AG09319 (cell line): ENCODE data around the gene TMCC1.

ENCODE experiments used
- DNase-seq: peaks from one replicate; pipeline ENCODE4 v3.0.0-alpha.2; 2010; ENCODE audit warnings: low read depth; ENCODE audit errors: extremely low read depth
- TF ChIP-seq, protein P1 (sequence below): IDR thresholded peaks from 2 replicates; pipeline ENCODE4 v1.5.1; 2011; ENCODE audit warnings: low read depth, mild to moderate bottlenecking, inconsistent platforms, low read length, moderate library complexity

Gene TMCC1

DNA sequence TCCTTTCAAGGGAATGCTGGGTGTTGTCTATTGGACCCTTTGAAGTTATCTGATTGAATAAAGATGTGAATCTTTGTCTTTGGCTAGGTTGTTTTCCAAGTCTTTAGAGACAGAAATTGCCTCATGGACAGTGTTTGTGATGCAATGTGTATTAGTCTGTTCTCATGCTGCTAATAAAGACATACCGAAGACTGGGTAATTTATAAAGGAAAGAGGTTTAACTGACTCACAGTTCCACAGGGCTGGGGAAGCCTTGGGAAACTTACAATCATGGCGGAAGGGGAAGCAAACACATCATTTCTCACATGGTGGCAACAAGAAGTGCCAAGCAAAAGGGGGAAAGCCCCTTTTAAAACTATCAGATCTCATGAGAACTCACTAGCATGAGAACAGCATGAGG, 198.3 kb downstream of the TMCC1 start:
- peak; percentile 25 for DNase-seq
- TF ChIP-seq, protein P1, sequence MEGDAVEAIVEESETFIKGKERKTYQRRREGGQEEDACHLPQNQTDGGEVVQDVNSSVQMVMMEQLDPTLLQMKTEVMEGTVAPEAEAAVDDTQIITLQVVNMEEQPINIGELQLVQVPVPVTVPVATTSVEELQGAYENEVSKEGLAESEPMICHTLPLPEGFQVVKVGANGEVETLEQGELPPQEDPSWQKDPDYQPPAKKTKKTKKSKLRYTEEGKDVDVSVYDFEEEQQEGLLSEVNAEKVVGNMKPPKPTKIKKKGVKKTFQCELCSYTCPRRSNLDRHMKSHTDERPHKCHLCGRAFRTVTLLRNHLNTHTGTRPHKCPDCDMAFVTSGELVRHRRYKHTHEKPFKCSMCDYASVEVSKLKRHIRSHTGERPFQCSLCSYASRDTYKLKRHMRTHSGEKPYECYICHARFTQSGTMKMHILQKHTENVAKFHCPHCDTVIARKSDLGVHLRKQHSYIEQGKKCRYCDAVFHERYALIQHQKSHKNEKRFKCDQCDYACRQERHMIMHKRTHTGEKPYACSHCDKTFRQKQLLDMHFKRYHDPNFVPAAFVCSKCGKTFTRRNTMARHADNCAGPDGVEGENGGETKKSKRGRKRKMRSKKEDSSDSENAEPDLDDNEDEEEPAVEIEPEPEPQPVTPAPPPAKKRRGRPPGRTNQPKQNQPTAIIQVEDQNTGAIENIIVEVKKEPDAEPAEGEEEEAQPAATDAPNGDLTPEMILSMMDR = no peak

DNA sequence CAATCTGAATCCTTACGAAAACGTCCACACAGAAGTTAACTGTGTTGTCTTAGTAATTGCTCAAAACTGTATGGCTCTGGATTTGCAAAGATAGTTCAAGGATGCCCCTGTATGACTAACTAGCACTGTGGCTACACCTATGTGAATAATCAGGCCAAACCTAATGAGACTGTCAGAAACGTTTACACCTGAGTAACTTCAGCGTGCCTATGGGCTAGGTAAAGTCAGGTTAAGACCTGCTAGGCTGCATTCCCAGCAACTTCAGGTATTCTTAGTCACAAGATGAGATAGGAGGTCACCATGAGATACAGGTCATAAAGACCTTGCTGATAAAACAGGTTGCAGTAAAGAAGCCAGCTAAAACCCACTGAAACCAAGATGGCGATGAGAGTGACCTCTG, 199.3 kb downstream of the TMCC1 start:
- DNase-seq = no peak
- TF ChIP-seq, protein P1 = no peak

DNA sequence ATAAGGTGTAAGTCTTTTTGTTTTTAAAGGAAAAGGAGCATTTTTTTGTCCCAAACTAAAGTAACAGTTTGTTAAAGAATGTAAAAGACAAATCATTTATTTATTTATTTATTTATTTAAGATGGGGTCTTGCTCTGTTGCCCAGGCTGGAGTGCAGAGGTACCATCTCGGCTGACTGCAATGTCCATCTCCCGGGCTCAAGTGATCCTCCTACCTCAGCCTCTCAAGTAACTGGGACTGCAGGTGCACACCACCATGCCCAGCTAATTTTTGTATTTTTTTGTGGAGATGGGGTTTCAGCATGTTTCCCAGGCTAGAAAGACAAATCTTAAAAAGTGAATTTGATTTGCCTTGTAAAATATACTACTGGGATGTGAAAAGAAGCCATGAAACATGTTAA, 200.8 kb downstream of the TMCC1 start:
- TF ChIP-seq, protein P1 = no peak

DNA sequence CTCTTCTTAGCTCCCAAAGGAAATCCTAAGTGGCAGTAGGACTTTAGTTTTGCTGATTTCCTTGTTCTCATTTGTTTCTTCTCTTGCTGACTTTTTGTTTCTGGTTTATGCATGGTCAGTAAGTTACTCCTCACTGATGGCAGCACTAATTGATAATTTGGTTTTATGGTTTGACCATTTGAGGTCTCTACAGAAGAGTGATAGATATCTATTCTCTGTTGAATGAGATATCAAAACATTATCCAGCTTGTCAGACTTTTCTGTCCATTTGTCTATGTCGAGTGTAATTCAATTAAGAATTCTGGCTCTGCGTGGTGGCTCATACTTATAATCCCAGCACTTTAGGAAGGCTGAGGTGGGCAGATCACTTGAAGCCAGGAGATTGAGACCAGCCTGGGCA, 202.5 kb downstream of the TMCC1 start:
- no peak for DNase-seq
- TF ChIP-seq, protein P1 = no peak

More for the DNA sequence above, 200.8 kb downstream of the TMCC1 start:
- no peak for DNase-seq

DNA sequence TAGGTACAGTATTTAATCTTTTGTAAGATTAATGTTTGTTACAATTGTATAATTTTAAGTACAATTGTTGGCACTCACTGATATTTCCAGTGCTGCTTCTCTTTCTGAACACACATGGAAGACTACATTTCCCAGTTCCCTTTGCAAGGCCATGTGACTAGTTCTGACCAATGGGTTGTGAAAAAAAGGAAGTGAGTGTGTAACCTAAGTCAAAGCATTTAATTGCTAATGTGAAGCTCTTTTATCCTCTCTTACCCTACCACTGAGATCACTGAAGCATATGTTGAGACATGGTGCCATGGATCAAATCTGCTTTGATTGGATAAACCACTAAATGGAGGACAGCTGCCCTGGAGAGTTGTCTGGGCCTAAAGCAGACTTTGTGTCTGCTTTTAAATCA, 203.1 kb downstream of the TMCC1 start:
- TF ChIP-seq, protein P1 = no peak

DNA sequence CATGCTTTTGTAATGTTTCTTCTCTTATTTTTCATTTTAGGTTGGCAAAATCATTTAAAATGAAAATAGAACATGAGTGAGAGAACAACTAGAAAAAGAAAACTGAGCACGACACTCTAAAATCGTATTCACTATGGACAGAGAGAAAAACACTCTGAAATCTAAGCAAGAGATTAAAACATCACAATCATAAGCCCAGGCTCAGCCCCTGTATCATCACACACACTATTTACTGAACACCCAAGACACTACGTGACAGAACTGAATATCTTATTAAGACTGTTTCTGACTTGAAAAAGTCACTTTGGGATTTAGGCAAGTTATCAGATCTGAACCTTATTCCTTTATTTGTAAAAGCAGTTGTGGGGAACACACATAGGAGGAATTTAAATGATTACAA, 204.5 kb downstream of the TMCC1 start:
- no peak for DNase-seq
- TF ChIP-seq, protein P1 = no peak

More for the DNA sequence above, 203.1 kb downstream of the TMCC1 start:
- no peak for DNase-seq

DNA sequence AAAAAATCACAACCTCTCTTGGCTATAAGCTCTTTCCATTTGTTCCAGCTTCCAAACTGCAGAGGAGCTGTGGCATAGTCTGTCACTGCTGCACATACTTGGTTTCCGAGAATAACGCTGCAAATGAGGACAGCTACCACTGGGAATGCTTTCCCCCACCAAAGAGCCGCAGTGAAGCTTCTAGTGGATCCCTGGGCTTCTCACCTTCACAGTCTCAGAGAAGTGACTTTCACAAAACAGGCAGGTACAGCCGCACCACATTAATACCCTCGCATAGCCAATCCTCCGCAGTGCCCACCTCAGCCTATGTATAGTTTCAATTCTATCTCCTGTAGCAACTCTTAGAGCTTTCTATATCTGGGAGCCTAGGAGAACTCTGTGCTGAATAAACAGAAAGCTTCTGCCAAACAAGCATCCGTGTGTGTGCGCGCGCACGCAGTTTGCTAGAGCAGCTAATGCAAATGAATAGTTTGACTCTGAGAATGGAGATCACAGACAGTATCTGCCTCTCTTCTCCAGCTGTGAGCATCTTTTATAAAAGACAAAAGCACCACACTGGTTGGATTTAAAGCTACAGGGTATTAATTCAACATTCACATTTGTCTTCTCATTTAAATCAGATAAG, 205.1 kb downstream of the TMCC1 start:
- peak; percentile 25 for DNase-seq
- TF ChIP-seq, protein P1 = no peak
